ENCODE measurements around the gene NEK4.

Gene NEK4

DNA sequence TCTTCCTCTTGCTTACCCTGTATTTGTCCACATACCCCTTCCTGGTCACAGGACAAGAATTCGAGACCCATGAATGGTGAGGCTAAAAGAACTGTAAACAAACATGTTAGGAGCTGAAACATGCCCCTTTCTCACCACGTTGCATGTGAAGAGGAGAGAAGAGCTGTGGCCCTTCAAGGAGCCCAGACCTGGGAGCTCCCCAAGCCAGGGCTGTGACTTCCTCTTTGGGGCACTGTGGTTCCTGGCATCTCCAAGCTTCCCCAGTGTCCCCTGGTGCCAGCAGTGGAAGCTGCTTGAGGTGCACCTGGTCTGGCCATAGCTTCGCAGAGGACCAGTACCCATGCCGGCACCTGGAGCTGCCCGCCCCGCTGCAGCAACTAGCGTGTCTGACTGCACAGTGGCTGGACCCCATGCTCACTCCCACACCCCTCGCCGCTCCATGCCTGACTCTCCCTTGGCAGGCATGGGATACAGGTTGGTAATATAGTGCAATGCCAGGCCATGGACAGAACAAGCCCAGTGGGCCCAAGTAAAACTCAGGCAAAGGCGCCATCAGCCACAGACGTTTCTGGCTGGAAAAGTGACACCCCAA, 54.9 kb downstream of the NEK4 start:
- DNase-seq (ENCODE audit: low read depth in 1 of 2, low spot score in 1 of 2), result peak; percentile 60 to 84
- TF ChIP-seq POLR2AphosphoS5 (IDR thresholded peaks at IDR 0.05; ENCODE audit: low read depth) (no peak), SPI1 (IDR thresholded peaks at IDR 0.05; ENCODE audit: borderline replicate concordance, low read depth) (peak; percentile 95)
- no peak overlapping the region for H3K4me3 ChIP-seq (replicated peaks; ENCODE audit: insufficient read depth, low read length)
- no peaks in the 10 kb centered on the region for H3K27me3 ChIP-seq (ENCODE audit: insufficient read depth, poor library complexity, severe bottlenecking)
- peak overlapping the region; percentile 52 for H3K27ac ChIP-seq (replicated peaks)

DNA sequence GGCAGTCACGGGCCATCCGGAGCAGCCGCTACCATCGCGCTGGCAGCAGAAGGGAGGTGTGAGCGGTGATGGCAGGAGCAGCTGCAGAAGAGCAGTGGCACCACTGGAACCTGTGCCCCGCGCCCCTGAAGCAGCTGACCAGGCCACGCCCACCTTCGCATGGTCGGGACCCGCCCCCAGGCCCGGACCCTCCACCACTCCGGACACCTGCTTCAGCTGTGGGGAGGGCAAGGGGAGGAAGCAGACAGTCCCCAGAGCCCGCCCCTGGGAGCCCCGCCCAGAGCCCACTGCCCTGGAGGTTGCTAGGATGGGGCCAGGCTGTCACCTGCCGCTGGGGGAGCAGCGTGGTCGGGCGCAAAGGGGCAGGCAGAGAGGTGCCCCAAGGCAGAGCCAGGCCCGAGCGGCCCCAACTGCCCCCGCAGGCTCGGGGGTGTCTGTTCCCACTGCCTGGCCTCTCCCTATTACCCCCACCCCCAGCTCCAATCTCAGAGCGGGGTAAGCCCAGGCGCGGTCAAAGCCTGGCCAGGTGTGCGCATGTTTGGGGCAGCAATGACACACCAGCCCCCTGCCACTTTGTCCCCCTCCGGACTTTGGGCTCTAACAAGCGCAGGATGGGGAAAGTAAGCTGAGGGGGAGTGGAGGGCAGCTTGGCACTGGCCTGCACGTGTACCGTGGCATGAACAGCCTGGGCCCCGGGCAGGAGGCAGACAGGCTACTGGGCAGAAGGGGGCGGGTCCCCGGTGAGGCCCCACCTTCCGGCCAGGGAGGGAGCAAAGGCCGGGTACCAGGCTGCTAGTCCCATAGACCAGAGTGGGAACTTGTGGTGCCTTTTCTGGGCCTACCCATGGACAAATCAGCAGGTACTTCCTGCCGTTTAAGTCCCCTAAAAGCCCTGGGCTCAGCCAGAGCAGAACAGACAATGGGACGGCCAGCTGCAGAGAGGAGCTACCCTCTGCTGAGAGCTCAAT, 56.1 kb downstream of the NEK4 start:
- no peak overlapping the region for H3K4me3 ChIP-seq (replicated peaks; ENCODE audit: insufficient read depth, low read length)
- DNase-seq (ENCODE audit: low read depth in 1 of 2, low spot score in 1 of 2), result no peak
- H3K27ac ChIP-seq (replicated peaks), result peak overlapping the region; percentile 52; the same call in 1 of the 2 replicates
- no peaks in the 10 kb centered on the region for H3K27me3 ChIP-seq (ENCODE audit: insufficient read depth, poor library complexity, severe bottlenecking)
- TF ChIP-seq, protein P1, sequence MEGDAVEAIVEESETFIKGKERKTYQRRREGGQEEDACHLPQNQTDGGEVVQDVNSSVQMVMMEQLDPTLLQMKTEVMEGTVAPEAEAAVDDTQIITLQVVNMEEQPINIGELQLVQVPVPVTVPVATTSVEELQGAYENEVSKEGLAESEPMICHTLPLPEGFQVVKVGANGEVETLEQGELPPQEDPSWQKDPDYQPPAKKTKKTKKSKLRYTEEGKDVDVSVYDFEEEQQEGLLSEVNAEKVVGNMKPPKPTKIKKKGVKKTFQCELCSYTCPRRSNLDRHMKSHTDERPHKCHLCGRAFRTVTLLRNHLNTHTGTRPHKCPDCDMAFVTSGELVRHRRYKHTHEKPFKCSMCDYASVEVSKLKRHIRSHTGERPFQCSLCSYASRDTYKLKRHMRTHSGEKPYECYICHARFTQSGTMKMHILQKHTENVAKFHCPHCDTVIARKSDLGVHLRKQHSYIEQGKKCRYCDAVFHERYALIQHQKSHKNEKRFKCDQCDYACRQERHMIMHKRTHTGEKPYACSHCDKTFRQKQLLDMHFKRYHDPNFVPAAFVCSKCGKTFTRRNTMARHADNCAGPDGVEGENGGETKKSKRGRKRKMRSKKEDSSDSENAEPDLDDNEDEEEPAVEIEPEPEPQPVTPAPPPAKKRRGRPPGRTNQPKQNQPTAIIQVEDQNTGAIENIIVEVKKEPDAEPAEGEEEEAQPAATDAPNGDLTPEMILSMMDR (IDR thresholded peaks at IDR 0.05; ENCODE audit: insufficient read depth, low read length), result no peak
- TF ChIP-seq GABPA (IDR thresholded peaks at IDR 0.05; ENCODE audit: low read depth), result no peak
- no peak for TF ChIP-seq POLR2AphosphoS5 (IDR thresholded peaks at IDR 0.05; ENCODE audit: low read depth)
- TF ChIP-seq, protein P2, sequence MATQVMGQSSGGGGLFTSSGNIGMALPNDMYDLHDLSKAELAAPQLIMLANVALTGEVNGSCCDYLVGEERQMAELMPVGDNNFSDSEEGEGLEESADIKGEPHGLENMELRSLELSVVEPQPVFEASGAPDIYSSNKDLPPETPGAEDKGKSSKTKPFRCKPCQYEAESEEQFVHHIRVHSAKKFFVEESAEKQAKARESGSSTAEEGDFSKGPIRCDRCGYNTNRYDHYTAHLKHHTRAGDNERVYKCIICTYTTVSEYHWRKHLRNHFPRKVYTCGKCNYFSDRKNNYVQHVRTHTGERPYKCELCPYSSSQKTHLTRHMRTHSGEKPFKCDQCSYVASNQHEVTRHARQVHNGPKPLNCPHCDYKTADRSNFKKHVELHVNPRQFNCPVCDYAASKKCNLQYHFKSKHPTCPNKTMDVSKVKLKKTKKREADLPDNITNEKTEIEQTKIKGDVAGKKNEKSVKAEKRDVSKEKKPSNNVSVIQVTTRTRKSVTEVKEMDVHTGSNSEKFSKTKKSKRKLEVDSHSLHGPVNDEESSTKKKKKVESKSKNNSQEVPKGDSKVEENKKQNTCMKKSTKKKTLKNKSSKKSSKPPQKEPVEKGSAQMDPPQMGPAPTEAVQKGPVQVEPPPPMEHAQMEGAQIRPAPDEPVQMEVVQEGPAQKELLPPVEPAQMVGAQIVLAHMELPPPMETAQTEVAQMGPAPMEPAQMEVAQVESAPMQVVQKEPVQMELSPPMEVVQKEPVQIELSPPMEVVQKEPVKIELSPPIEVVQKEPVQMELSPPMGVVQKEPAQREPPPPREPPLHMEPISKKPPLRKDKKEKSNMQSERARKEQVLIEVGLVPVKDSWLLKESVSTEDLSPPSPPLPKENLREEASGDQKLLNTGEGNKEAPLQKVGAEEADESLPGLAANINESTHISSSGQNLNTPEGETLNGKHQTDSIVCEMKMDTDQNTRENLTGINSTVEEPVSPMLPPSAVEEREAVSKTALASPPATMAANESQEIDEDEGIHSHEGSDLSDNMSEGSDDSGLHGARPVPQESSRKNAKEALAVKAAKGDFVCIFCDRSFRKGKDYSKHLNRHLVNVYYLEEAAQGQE (IDR thresholded peaks at IDR 0.05; ENCODE audit: insufficient replicate concordance, low read depth), result no peak
- no peak for TF ChIP-seq SPI1 (IDR thresholded peaks at IDR 0.05; ENCODE audit: borderline replicate concordance, low read depth)

DNA sequence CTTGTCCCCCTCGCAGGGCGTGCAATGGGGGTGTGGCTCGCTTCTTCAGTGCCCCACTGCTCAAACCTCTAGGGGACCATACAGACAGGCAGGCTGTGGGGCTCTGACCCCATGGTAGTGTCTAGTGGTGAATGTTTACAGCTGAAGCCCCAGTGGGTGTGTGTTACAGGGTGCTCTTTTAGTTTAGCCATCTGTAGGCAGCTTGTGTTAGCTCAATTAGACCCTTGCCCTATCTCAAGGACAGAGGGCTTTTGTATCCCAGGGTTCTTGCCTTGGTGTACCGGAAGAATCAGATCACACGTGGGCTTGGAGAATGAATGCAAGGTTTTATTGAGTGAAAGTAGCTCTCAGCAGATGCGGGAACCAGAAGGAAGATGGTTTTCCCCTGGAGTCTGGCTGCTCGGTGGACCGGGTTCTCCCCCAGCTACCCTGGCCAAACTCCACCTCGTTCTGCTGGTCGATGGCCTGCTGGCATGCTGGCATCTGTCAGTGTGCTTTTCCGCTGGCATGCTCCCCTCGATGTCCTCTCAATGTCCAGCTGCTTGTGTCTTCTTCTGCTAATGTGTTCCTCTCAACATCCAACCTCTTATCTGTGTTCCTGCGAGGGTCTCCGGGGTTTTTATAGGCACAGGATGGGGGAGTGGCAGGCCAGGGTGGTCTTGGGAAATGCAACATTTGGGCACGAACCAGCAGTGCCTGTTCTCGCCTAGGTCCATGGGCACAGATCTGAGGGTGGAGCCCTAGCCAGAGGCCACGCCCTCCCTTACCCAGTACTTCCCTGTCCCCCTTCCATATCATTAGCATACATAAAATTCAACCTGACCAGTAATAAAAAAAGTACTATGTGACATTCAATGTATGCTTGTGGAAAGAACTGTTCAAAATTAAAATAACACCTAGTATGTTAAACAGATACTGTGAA, 58.2 kb downstream of the NEK4 start:
- H3K27ac ChIP-seq (replicated peaks), result no peak overlapping the region
- TF ChIP-seq GABPA (IDR thresholded peaks at IDR 0.05; ENCODE audit: low read depth) (no peak), POLR2AphosphoS5 (IDR thresholded peaks at IDR 0.05; ENCODE audit: low read depth) (no peak), SPI1 (IDR thresholded peaks at IDR 0.05; ENCODE audit: borderline replicate concordance, low read depth) (no peak)
- TF ChIP-seq, protein P1 (IDR thresholded peaks at IDR 0.05; ENCODE audit: insufficient read depth, low read length), result no peak
- TF ChIP-seq, protein P2 (IDR thresholded peaks at IDR 0.05; ENCODE audit: insufficient replicate concordance, low read depth), result no peak

More for the DNA sequence above, 58.2 kb downstream of the NEK4 start:
- DNase-seq (ENCODE audit: low read depth in 1 of 2, low spot score in 1 of 2), result no peak
- Histone ChIP-seq H3K27me3 (ENCODE audit: insufficient read depth, poor library complexity, severe bottlenecking) (no peaks in the 10 kb centered on the region), H3K4me3 (replicated peaks; ENCODE audit: insufficient read depth, low read length) (no peak overlapping the region)

Data from HL-60 (cell line).